Cardiac muscle cell (in vitro differentiated cells and primary cell): ENCODE measurements around the gene XRCC1. TPM values are rescaled to one million over a fixed set of nuclear protein-coding genes. Genes with fewer than 3 reads are reported as not detected.

Experiments
- DNase-seq, 2 donors: peaks; one replicate each; pipeline versions ENCODE4 v3.0.0 to v3.0.0-alpha.2; 2010 to 2017; ENCODE audit warnings: low read depth in 1 of 2, low spot score in 1 of 2
- H3K27ac ChIP-seq: fragments of 200-600 bp; sonication (generic); 2 replicates; pipeline ENCODE4 v1.5.1; 2016
- H3K27me3 ChIP-seq: fragments of 200-600 bp; sonication (generic); 2 replicates; pipeline ENCODE4 v1.6.0; 2016; ENCODE audit warnings: control low read depth
- H3K36me3 ChIP-seq: fragments of 200-600 bp; sonication (generic); 2 replicates; pipeline ENCODE4 v1.5.1; 2016; ENCODE audit warnings: control low read depth
- H3K4me1 ChIP-seq: fragments of 200-600 bp; sonication (generic); 2 replicates; pipeline ENCODE4 v1.8.1; 2017; ENCODE audit warnings: low read depth, mild to moderate bottlenecking, mixed run types
- H3K4me3 ChIP-seq: fragments of 200-600 bp; sonication (generic); 2 replicates; pipeline ENCODE4 v1.5.1; 2016; ENCODE audit warnings: mild to moderate bottlenecking
- H3K9me3 ChIP-seq: fragments of 200-600 bp; sonication (generic); 2 replicates; pipeline ENCODE4 v1.5.1; 2017; ENCODE audit warnings: low read depth, mild to moderate bottlenecking, control low read depth
- CTCF ChIP-seq: IDR thresholded peaks from 2 replicates; pipeline ENCODE4 v1.5.1; 2012; ENCODE audit warnings: low read depth, mild to moderate bottlenecking, low read length
- polyA plus RNA-seq: library from polyadenylated mRNA; unstranded; fragments of >200 nt; fragmentation: Nextera tagmentation; extraction: Ambion mirVana; gene quantifications from 2 replicates; pipeline ENCODE4 v1.2.1, GENCODE V29; 2016
- total RNA-seq: library from RNA; depleted of rRNA; stranded (reverse); fragments of >200 nt; gene quantifications from 2 replicates; pipeline ENCODE4 v1.2.3, GENCODE V29; 2016

The XRCC1 gene
- total and polyA plus RNA-seq, 2 experiments from 2014 or later = 52.0 to 82.5 TPM

- peak overlapping the region; percentile 76 for H3K27ac ChIP-seq
- DNase-seq = no peak
- H3K36me3 ChIP-seq = no peaks in the 10 kb centered on the region
- TF ChIP-seq CTCF = no peak
- H3K9me3 ChIP-seq = no peaks in the 10 kb centered on the region
- peak overlapping the region; percentile 34 for H3K4me3 ChIP-seq
- H3K4me1 ChIP-seq = peaks cover 4% of the 10 kb centered on the region
- H3K27me3 ChIP-seq = no peaks in the 10 kb centered on the region
Measured at GRCh38 chr19:43532571-43532961, 42.8 kb downstream of the XRCC1 start.

GRCh38 chr19:43527860-43528622 is 47.3 kb downstream of the XRCC1 start:
- no peaks in the 10 kb centered on the region for H3K9me3 ChIP-seq
- no peak overlapping the region for H3K4me3 ChIP-seq
- no peaks in the 10 kb centered on the region for H3K36me3 ChIP-seq
- H3K27ac ChIP-seq = no peak overlapping the region
- H3K4me1 ChIP-seq = peaks cover 15% of the 10 kb centered on the region
- no peak for TF ChIP-seq CTCF
- no peak for DNase-seq
- H3K27me3 ChIP-seq = no peaks in the 10 kb centered on the region

- Histone ChIP-seq H3K36me3 (no peaks in the 10 kb centered on the region), H3K27me3 (no peaks in the 10 kb centered on the region), H3K9me3 (no peaks in the 10 kb centered on the region), H3K4me1 (peaks cover 15% of the 10 kb centered on the region), H3K4me3 (peak within 1 kb of the TSS; percentile 82), H3K27ac (no peak within 1 kb of the TSS)
- no peak for TF ChIP-seq CTCF
- peak; percentile 70 to 90 for DNase-seq
Measured at GRCh38 chr19:43526884-43527859, 48.2 kb downstream of the XRCC1 start, which contains the start of gene ETHE1. TSS of gene ETHE1 (minus strand) at chr19:43527201. CDS start at chr19:43527177, 24 bp downstream.

GRCh38 chr19:43525836-43526771 is 49.2 kb downstream of the XRCC1 start:
- Histone ChIP-seq H3K36me3 (no peaks in the 10 kb centered on the region), H3K4me3 (peak overlapping the region; percentile 82), H3K4me1 (peaks cover 15% of the 10 kb centered on the region), H3K27me3 (no peaks in the 10 kb centered on the region), H3K27ac (no peak overlapping the region), H3K9me3 (no peaks in the 10 kb centered on the region)
- no peak for TF ChIP-seq CTCF
- peak in 1 of 2 donors; percentile 49 for DNase-seq
